ENCODE data around the gene DUSP7.

DNA sequence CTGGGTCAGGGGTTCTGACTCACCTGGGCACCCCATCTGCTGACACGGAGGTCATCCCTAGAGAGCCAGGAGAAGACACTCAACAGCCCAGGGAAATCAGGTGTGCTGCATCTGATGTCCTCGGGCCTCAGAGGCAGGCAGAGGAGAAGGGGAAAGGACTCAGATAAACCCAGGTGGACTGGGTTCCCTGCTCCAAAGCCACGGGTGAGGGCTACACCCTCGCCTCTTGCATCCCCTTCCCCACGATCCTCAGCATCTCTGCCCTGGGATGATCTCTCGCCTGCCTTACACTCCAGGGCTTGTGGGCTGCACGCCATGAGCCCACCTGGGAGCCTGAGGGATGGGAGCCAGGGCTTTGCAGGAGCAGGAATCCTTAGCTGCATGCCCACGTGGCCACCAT lies 8.2 kb upstream of the DUSP7 start:
- TF ChIP-seq, protein P1, sequence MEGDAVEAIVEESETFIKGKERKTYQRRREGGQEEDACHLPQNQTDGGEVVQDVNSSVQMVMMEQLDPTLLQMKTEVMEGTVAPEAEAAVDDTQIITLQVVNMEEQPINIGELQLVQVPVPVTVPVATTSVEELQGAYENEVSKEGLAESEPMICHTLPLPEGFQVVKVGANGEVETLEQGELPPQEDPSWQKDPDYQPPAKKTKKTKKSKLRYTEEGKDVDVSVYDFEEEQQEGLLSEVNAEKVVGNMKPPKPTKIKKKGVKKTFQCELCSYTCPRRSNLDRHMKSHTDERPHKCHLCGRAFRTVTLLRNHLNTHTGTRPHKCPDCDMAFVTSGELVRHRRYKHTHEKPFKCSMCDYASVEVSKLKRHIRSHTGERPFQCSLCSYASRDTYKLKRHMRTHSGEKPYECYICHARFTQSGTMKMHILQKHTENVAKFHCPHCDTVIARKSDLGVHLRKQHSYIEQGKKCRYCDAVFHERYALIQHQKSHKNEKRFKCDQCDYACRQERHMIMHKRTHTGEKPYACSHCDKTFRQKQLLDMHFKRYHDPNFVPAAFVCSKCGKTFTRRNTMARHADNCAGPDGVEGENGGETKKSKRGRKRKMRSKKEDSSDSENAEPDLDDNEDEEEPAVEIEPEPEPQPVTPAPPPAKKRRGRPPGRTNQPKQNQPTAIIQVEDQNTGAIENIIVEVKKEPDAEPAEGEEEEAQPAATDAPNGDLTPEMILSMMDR (IDR thresholded peaks at IDR 0.05), result no peak
- TF ChIP-seq ZFX (IDR thresholded peaks at IDR 0.05; ENCODE audit: borderline replicate concordance), result no peak

All from 22Rv1 (cell line).